ENCODE measurements around the gene HLA-F.

DNA sequence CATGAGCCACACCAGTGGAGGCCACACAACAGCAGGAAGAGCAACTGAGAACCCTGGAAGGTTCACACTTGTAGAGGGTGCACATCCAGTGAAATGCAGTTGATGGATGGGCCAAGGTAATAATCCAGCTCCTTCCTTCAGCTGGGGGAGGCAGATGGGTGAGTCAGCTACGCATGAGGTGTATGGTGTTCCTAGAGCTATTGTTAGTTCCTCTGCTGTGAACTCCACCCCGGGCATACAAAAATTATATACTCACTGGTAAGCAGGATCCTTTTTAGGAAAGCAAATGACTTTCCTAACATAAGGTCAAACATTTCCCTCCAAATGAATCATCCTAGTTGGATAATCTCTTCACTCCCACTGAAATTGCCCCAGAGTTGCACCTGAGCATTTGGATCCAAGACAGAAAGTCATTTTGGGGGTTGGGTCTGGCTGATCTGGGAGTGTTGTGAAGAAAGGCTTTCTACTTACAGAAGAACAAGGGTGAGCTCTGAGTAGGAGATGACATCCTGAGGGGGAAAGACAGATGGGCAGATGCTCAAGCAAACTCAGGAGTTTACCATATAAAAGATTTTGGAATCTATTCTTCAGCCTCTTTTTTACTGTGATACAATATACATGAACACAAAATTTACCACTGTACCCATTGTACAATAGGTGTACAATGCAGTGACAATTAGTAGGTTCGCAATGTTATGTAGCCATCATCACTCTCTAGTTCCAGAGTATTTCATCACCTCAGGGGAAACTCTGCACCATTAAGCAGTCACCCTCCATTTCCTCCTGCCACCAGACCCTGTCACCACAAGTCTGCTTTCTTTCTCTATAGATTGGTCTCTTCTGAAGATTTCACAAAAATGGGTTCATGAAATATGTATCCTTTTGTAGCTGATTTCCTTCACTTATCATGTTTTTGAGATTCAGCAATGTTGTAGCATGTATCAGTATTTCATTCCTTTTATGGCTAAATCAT, 11.1 kb downstream of the HLA-F start:
- no peak for TF ChIP-seq CTCF (conservative IDR thresholded peaks at IDR 0.05)
- TF ChIP-seq EZH2 (IDR thresholded peaks at IDR 0.05; ENCODE audit: low read depth): no peak
